ENCODE data around the gene FOXN4. TPM values are rescaled to one million over a fixed set of nuclear protein-coding genes. Genes with fewer than 3 reads are reported as not detected.

FOXN4 gene
- polyA plus RNA-seq, 1 donor (not counting 4 experiments of a cell fraction or from before 2014, with no cell fraction given), result not detected

DNA sequence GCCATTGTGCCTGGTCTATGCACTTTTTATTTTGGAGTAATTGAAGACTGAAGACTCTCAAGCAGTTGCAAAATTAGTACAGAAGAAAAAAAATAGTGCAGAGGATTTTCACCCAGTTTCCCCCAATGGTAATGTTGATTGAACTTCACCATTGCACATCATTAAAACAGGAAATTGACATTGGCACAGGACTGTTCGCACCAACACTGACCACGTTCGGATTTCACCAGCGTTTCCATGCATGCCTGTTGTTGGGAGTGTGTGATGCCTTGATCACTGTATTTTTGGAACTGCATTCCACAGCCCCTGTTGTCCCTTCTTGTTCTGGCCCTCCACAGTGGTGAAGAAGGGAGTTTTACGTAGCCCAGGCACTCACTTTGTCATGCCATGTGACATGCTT is 67.1 kb downstream of the FOXN4 start:
- Histone ChIP-seq H3K27me3 (ENCODE audit: control insufficient read depth, extremely low read depth, insufficient read depth, low read length) (no peaks in the 10 kb centered on the region), H3K4me3 (ENCODE audit: control insufficient read depth in 2 of 3, extremely low read depth in 1 of 3, insufficient read depth in 2 of 3, low read depth in 1 of 3, low read length in 3 of 3) (no peak overlapping the region), H3K36me3 (ENCODE audit: control insufficient read depth in 2 of 2, extremely low read depth in 1 of 2, insufficient read depth in 2 of 2, low read length in 2 of 2) (no peaks in the 10 kb centered on the region), H3K27ac (ENCODE audit: control insufficient read depth, insufficient read depth, low read length) (no peak overlapping the region), H3K9me3 (ENCODE audit: control insufficient read depth, low read depth, low read length) (no peaks in the 10 kb centered on the region), H3K4me2 (ENCODE audit: control insufficient read depth, extremely low read depth, insufficient read depth, low read depth, low read length) (no peak overlapping the region), H4K20me1 (ENCODE audit: control insufficient read depth, extremely low read depth, insufficient read depth, low read length) (no peaks in the 10 kb centered on the region), H3K9me1 (ENCODE audit: control insufficient read depth, extremely low read depth, insufficient read depth, low read length) (no peaks in the 10 kb centered on the region), H2AFZ (ENCODE audit: control insufficient read depth, low read length) (no peak overlapping the region), H3K4me1 (ENCODE audit: control insufficient read depth, extremely low read depth, insufficient read depth, low read length) (no peaks in the 10 kb centered on the region), H3K79me2 (ENCODE audit: control insufficient read depth, insufficient read depth, low read length) (no peaks in the 10 kb centered on the region), H3K9ac (ENCODE audit: control insufficient read depth, extremely low read depth, insufficient read depth, low read length) (no peak overlapping the region)
- FAIRE-seq (no peak), DNase-seq (ENCODE audit: low read depth, low spot score) (no peak)
- TF ChIP-seq, protein P1, sequence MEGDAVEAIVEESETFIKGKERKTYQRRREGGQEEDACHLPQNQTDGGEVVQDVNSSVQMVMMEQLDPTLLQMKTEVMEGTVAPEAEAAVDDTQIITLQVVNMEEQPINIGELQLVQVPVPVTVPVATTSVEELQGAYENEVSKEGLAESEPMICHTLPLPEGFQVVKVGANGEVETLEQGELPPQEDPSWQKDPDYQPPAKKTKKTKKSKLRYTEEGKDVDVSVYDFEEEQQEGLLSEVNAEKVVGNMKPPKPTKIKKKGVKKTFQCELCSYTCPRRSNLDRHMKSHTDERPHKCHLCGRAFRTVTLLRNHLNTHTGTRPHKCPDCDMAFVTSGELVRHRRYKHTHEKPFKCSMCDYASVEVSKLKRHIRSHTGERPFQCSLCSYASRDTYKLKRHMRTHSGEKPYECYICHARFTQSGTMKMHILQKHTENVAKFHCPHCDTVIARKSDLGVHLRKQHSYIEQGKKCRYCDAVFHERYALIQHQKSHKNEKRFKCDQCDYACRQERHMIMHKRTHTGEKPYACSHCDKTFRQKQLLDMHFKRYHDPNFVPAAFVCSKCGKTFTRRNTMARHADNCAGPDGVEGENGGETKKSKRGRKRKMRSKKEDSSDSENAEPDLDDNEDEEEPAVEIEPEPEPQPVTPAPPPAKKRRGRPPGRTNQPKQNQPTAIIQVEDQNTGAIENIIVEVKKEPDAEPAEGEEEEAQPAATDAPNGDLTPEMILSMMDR (optimal IDR thresholded peaks at IDR 0.05 in 1 of 3, IDR thresholded peaks at IDR 0.05 in 1 of 3, conservative IDR thresholded peaks at IDR 0.05 in 1 of 3; ENCODE audit: extremely low read depth in 1 of 3, insufficient read depth in 2 of 3, low read length in 3 of 3), result no peak
- TF ChIP-seq EZH2 (IDR thresholded peaks at IDR 0.05; ENCODE audit: low read length), result no peak
- dilution Hi-C loops (cut with MboI; ENCODE audit: extremely low pct_ligation_motif_present, low sequenced_read_pairs), result no loop called here

DNA sequence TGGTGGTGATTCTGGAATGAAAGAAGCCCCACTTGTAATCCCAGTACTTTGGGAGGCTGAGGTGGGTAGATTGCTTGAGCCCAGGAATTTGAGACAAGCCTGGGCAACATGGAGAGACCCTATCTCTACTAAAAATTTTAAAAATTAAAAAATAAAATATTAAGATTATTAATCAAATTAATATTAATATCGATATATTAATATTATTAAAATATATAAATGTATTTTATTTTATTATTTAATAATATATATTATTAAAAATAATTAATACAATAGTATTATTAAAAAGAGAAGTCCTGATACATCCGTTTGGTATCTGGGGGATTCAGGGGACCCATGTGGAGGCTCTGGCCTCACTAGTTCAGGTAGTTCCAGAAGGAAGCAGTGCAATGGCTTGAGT is 68.7 kb downstream of the FOXN4 start:
- no peaks in the 10 kb centered on the region for H3K79me2 ChIP-seq (ENCODE audit: control insufficient read depth, insufficient read depth, low read length)
- no peaks in the 10 kb centered on the region for H3K4me1 ChIP-seq (ENCODE audit: control insufficient read depth, extremely low read depth, insufficient read depth, low read length)
- H3K9me1 ChIP-seq (ENCODE audit: control insufficient read depth, extremely low read depth, insufficient read depth, low read length), result no peaks in the 10 kb centered on the region
- FAIRE-seq, result no peak
- no peaks in the 10 kb centered on the region for H3K36me3 ChIP-seq (ENCODE audit: control insufficient read depth in 2 of 2, extremely low read depth in 1 of 2, insufficient read depth in 2 of 2, low read length in 2 of 2)
- no peaks in the 10 kb centered on the region for H3K9me3 ChIP-seq (ENCODE audit: control insufficient read depth, low read depth, low read length)
- H3K4me2 ChIP-seq (ENCODE audit: control insufficient read depth, extremely low read depth, insufficient read depth, low read depth, low read length), result no peak overlapping the region
- dilution Hi-C loops (cut with MboI; ENCODE audit: extremely low pct_ligation_motif_present, low sequenced_read_pairs), result no loop called here
- no peak overlapping the region for H3K9ac ChIP-seq (ENCODE audit: control insufficient read depth, extremely low read depth, insufficient read depth, low read length)
- no peak overlapping the region for H2AFZ ChIP-seq (ENCODE audit: control insufficient read depth, low read length)
- no peaks in the 10 kb centered on the region for H4K20me1 ChIP-seq (ENCODE audit: control insufficient read depth, extremely low read depth, insufficient read depth, low read length)
- no peak overlapping the region for H3K27ac ChIP-seq (ENCODE audit: control insufficient read depth, insufficient read depth, low read length)
- TF ChIP-seq, protein P1 (optimal IDR thresholded peaks at IDR 0.05 in 1 of 3, IDR thresholded peaks at IDR 0.05 in 1 of 3, conservative IDR thresholded peaks at IDR 0.05 in 1 of 3; ENCODE audit: extremely low read depth in 1 of 3, insufficient read depth in 2 of 3, low read length in 3 of 3), result no peak
- no peak for DNase-seq (ENCODE audit: low read depth, low spot score)
- no peaks in the 10 kb centered on the region for H3K27me3 ChIP-seq (ENCODE audit: control insufficient read depth, extremely low read depth, insufficient read depth, low read length)
- H3K4me3 ChIP-seq (ENCODE audit: control insufficient read depth in 2 of 3, extremely low read depth in 1 of 3, insufficient read depth in 2 of 3, low read depth in 1 of 3, low read length in 3 of 3), result no peak overlapping the region

Measured in keratinocyte (primary cell).